ENCODE measurements around the gene CELSR1.
"Not testable (repeated sequence)": the region's sequence is repeated elsewhere in the genome, so short reads cannot be mapped to it uniquely, and the experiment has no call there.

Gene CELSR1

DNA sequence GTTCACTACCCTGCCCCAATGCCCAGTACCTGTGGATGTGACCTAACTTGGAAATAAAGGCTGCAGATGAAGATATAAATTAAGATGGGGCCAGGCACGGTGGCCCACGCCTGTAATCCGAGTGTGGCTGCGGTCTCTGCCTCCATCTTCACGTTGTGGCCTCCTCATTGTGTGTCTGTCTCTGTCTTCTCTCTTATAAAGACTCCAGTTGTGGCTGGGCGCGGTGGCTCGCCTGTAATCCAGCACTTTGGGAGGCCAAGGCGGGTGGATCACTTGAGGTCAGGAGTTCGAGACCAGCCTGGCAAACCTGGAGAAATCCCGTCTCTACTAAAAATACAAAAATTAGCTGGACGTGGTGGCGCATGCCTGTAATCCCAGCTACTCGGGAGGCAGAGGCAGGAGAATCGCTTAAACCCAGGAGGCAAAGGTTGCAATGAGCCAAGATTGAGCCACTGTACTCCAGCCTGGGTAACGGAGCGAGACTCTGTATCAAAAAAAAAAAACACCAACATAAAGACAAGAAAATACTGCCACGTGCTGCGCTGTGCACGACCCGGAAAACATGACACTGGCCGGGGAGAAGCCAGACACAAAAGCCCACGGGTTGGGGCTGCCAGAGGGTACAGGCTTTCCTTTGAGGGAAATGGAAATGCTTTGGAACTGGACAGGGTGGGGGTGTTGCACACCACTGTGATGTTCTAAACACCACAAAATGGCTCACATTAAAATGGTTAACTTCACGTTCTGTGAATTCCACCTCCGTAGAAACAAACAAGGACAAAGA is 18.7 kb downstream of the CELSR1 start:
- no peak for DNase-seq (ENCODE audit: low spot score)
- no peak for TF ChIP-seq CTCF (IDR thresholded peaks at IDR 0.05; ENCODE audit: extremely low read depth, insufficient read depth, missing control alignments)
- in situ Hi-C loops (cut with MboI; ENCODE audit: low pct_unique_long_range_greater_than_20kb, low sequenced_read_pairs, unreplicated experiment) = no loop called here

DNA sequence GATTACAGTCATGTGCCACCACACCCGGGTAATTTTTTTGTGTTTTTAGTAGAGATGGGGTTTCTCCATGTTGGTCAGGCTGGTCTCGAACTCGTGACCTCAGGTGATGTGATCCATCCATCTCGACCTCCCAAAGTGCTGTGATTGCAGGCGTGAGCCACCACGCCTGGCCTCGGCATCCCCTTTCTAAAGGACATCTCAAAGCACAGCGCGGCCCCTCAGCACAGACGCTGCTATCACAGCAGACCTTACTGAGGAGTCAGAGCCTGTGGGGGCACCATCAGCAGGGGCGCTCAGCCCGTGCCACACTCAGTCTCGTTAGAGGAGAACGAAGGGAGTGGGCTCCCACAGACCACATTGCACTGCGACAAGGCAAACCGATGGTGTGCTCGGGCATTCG is 19.4 kb downstream of the CELSR1 start:
- in situ Hi-C loops (cut with MboI; ENCODE audit: low pct_unique_long_range_greater_than_20kb, low sequenced_read_pairs, unreplicated experiment) = no loop called here
- DNase-seq (ENCODE audit: low spot score) = no peak
- TF ChIP-seq CTCF (IDR thresholded peaks at IDR 0.05; ENCODE audit: extremely low read depth, insufficient read depth, missing control alignments) = no peak

DNA sequence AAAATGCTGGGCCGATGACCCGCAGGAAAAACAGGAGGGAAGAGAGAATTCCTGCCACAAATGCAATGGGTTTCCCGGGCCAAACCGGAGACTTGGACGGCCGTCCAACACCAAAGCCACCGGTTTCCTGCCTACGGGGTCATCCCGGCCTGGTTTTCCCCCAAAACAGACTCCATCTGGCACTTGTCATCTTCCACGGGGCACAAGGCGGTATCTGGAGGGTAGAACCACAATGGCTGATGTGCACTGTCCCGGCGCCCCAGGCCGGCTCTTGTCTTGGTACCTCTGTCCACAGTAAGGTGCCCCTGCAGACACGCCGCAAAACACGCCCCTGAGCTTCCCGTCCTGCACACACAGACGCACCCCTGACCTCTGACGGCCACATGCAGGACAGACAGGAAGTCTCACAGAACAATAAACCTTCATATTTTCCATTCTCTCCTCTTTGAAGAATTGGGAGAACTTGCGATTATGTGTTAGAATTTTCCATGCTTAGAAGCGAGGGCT is 20.1 kb downstream of the CELSR1 start:
- TF ChIP-seq CTCF (IDR thresholded peaks at IDR 0.05; ENCODE audit: extremely low read depth, insufficient read depth, missing control alignments) = no peak
- in situ Hi-C loops (cut with MboI; ENCODE audit: low pct_unique_long_range_greater_than_20kb, low sequenced_read_pairs, unreplicated experiment) = no loop called here
- no peak for DNase-seq (ENCODE audit: low spot score)

GRCh38 chr22:46516638-46517037 is 20.8 kb downstream of the CELSR1 start:
- in situ Hi-C loops (cut with MboI; ENCODE audit: low pct_unique_long_range_greater_than_20kb, low sequenced_read_pairs, unreplicated experiment) = no loop called here
- no peak for TF ChIP-seq CTCF (IDR thresholded peaks at IDR 0.05; ENCODE audit: extremely low read depth, insufficient read depth, missing control alignments)
- no peak for DNase-seq (ENCODE audit: low spot score)

GRCh38 chr22:46516112-46516487 is 21.3 kb downstream of the CELSR1 start:
- in situ Hi-C loops (cut with MboI; ENCODE audit: low pct_unique_long_range_greater_than_20kb, low sequenced_read_pairs, unreplicated experiment); DNase-seq (ENCODE audit: low spot score): not testable (repeated sequence)

GRCh38 chr22:46515208-46516111 is 22.0 kb downstream of the CELSR1 start:
- in situ Hi-C loops (cut with MboI; ENCODE audit: low pct_unique_long_range_greater_than_20kb, low sequenced_read_pairs, unreplicated experiment) = no loop called here
- no peak for DNase-seq (ENCODE audit: low spot score)
- no peak for TF ChIP-seq CTCF (IDR thresholded peaks at IDR 0.05; ENCODE audit: extremely low read depth, insufficient read depth, missing control alignments)

Data from GM13977 (cell line).